Stimulated activated CD8-positive, alpha-beta memory T cell treated with anti-CD3 and anti-CD28 coated beads, Interleukin-15, amount 100 ng/mL, for 4 hours (primary cell): ENCODE data around the gene TLE3.
A peak's percentile ranks its signal among the peaks of the same experiment; 100 is the strongest.

ENCODE experiments used
- DNase-seq, 2 donors: peaks; one replicate each; pipeline ENCODE4 v3.0.0-alpha.2; 2020; ENCODE audit warnings: low read depth in 2 of 2

TLE3 gene

GRCh38 chr15:70031261-70031660 lies 66.5 kb downstream of the TLE3 start:
- DNase-seq: no peak

- no peak for DNase-seq
These were observed 66.9 kb downstream of the TLE3 start for GRCh38 chr15:70030851-70031250.

GRCh38 chr15:70029297-70029701 lies 68.4 kb downstream of the TLE3 start:
- no peak for DNase-seq

- no peak for DNase-seq
These were observed 70.2 kb downstream of the TLE3 start for GRCh38 chr15:70027518-70027917.

- DNase-seq: no peak
These were observed 70.7 kb downstream of the TLE3 start for GRCh38 chr15:70026991-70027390.

GRCh38 chr15:70025413-70026296 lies 72.1 kb downstream of the TLE3 start:
- DNase-seq: no peak

GRCh38 chr15:70024521-70024920 lies 73.2 kb downstream of the TLE3 start:
- DNase-seq: no peak

GRCh38 chr15:70023769-70024491 lies 73.8 kb downstream of the TLE3 start:
- DNase-seq: no peak

- DNase-seq: peak; percentile 14 to 34
These were observed 74.5 kb downstream of the TLE3 start for GRCh38 chr15:70023064-70023768.

GRCh38 chr15:70020229-70020628 lies 77.5 kb downstream of the TLE3 start:
- DNase-seq: no peak

- DNase-seq: no peak
These were observed 78.8 kb downstream of the TLE3 start for GRCh38 chr15:70018646-70019600.

GRCh38 chr15:70017801-70018200 lies 79.9 kb downstream of the TLE3 start:
- no peak for DNase-seq

GRCh38 chr15:70017025-70017424 lies 80.7 kb downstream of the TLE3 start:
- no peak for DNase-seq

- no peak for DNase-seq
These were observed 81.2 kb downstream of the TLE3 start for GRCh38 chr15:70016511-70016994.

GRCh38 chr15:70014860-70015490 lies 82.7 kb downstream of the TLE3 start:
- no peak for DNase-seq

GRCh38 chr15:70014331-70014730 lies 83.4 kb downstream of the TLE3 start:
- no peak for DNase-seq

- DNase-seq: no peak
These were observed 83.9 kb downstream of the TLE3 start for GRCh38 chr15:70013656-70014313.

GRCh38 chr15:70012895-70013294 lies 84.8 kb downstream of the TLE3 start:
- DNase-seq: no peak

GRCh38 chr15:70008697-70009290 lies 88.9 kb downstream of the TLE3 start:
- DNase-seq: no peak
